ENCODE data around the gene DCC. TPM values are rescaled to one million over a fixed set of nuclear protein-coding genes. Genes with fewer than 3 reads are reported as not detected.

The DCC gene
- total RNA-seq, 4 donors from 2014 or later = 0.13 TPM; not detected in 3

DNA sequence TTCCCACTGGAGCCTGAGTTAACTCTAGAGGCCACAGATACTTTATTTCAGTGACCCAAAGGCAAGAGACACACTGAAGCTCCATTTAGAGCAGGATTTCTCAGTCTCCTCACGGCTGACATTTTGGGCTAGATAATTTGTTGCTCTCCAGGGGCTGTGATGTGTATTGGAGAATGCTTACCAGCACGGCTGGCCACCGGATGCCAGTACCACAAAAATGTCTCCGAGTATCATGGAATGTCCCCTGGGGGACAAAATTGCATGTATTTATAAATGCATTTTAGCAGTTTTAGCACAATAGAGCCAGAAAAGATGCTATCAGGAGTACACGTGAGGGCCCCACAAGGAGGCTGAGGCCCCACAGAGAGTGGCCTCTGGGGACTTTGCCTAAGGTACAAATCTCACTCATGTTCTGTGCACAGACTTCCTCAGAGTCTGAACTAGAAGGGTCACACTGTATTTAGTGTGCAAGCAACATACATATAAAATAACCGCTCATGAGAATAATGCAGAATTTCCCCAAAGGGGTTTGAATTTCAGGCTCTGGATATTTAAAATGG, 20.5 kb upstream of the DCC start:
- no peak overlapping the region for H3K4me3 ChIP-seq (ENCODE audit: low read depth, poor library complexity, severe bottlenecking)
- intact Hi-C loops (cut with DNase I; ENCODE audit: low total_unique reads) = no loop called here
- WGBS, 2 donors = 47 to 48% methylated on average over 6 of the region's 6 CpGs
- no peak for TF ChIP-seq POLR2A (IDR thresholded peaks at IDR 0.05)
- no peak for DNase-seq (ENCODE audit: low spot score in 2 of 2)

DNA sequence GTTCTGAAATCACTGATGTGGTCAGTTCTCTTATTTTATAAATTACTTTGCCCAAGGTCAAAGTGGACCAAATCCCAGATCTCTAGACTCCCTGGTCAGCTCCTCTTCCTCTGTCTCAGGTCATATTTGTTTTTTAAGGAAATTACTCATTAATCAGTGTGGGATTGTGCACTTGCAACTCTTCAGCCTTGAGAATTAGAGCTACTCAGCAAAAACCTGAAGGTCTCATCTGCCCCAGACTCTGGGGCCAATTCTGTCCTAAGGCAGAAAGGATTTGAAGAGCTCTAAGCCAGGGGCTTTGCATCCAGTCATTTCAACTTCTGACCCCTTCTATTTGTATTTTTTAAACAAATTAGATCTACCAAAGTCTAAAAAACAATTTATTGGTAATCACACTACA, 17.7 kb upstream of the DCC start:
- DNase-seq (ENCODE audit: low spot score in 2 of 2) = no peak
- TF ChIP-seq POLR2A (IDR thresholded peaks at IDR 0.05) = no peak
- TF ChIP-seq, protein P1, sequence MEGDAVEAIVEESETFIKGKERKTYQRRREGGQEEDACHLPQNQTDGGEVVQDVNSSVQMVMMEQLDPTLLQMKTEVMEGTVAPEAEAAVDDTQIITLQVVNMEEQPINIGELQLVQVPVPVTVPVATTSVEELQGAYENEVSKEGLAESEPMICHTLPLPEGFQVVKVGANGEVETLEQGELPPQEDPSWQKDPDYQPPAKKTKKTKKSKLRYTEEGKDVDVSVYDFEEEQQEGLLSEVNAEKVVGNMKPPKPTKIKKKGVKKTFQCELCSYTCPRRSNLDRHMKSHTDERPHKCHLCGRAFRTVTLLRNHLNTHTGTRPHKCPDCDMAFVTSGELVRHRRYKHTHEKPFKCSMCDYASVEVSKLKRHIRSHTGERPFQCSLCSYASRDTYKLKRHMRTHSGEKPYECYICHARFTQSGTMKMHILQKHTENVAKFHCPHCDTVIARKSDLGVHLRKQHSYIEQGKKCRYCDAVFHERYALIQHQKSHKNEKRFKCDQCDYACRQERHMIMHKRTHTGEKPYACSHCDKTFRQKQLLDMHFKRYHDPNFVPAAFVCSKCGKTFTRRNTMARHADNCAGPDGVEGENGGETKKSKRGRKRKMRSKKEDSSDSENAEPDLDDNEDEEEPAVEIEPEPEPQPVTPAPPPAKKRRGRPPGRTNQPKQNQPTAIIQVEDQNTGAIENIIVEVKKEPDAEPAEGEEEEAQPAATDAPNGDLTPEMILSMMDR (IDR thresholded peaks at IDR 0.05) = no peak
- no peak overlapping the region for H3K4me3 ChIP-seq (ENCODE audit: low read depth, poor library complexity, severe bottlenecking)
- intact Hi-C loops (cut with DNase I; ENCODE audit: low total_unique reads) = no loop called here

DNA sequence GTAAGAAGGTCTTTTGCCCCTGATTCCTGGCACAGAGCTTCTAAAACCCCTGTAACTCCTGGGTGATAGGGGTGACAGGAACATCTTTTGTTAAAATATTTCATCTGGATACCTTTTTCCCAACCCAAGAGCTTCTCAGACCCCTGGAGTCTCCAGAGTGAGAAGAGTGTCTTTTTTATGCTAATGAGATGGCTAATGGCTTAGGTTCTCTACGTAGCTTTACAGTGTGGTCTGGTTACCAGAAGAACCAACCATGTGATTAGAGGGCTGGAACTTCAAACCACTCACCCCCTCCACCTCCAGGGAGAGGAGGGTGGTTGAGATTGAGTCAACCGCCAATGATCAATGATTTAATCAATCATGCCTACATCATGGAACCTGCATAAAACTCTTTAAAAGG, 16.2 kb upstream of the DCC start:
- no peak overlapping the region for H3K4me3 ChIP-seq (ENCODE audit: low read depth, poor library complexity, severe bottlenecking)
- DNase-seq (ENCODE audit: low spot score in 2 of 2) = no peak
- intact Hi-C loops (cut with DNase I; ENCODE audit: low total_unique reads) = no loop called here
- TF ChIP-seq POLR2A (IDR thresholded peaks at IDR 0.05) = no peak
- TF ChIP-seq, protein P1 (IDR thresholded peaks at IDR 0.05) = no peak
- WGBS, 2 donors = 29 to 48% methylated on average over 2 of the region's 2 CpGs

DNA sequence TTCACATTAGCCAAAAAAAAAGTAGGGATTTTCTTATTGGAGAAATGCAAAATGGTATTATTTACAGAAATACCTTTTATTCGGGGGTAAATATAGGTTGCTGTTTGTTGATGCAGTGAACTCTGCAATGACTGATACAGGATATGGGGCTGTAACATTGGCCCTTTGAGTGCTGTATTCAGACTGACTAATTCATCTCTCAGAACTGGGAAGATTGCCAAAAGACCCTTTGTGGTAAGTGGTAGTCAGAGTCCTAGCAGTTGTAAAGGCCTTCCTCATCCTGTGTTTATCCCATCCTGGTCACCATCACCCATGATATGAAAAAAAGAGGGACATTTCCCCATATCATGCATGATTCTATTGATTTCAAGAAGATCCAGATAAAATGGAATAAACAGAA, 14.0 kb upstream of the DCC start:
- intact Hi-C loops (cut with DNase I; ENCODE audit: low total_unique reads) = no loop called here
- WGBS, 2 donors = 81 to 91% methylated on average over 1 of the region's 1 CpG
- H3K4me3 ChIP-seq (ENCODE audit: low read depth, poor library complexity, severe bottlenecking) = no peak overlapping the region
- TF ChIP-seq, protein P1 (IDR thresholded peaks at IDR 0.05) = no peak
- TF ChIP-seq POLR2A (IDR thresholded peaks at IDR 0.05) = no peak
- DNase-seq (ENCODE audit: low spot score in 2 of 2) = no peak

DNA sequence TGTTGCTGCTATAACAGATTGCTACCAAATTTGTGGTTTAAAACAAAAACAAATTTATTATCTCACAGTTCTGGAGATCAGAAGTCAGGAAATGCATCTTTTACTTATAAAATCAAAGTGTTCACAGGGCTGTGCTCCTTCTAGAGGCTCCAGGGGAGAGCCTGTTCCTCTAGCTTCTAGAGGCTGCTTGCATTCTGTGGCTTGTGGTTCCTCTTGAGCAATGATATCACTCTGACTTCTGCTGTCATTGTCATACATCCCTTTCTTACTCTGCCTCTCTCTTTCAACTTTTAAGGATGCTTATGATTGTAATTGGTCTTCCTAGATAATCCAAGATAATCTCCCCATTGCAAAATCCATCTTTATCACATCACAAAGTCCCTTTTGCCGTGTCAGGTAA, 6.1 kb upstream of the DCC start:
- DNase-seq (ENCODE audit: low spot score in 2 of 2) = no peak
- no peak for TF ChIP-seq POLR2A (IDR thresholded peaks at IDR 0.05)
- TF ChIP-seq, protein P1 (IDR thresholded peaks at IDR 0.05) = no peak
- intact Hi-C loops (cut with DNase I; ENCODE audit: low total_unique reads) = no loop called here
- 62 to 82% methylated on average over 1 of the region's 1 CpG for WGBS, 2 donors
- no peak overlapping the region for H3K4me3 ChIP-seq (ENCODE audit: low read depth, poor library complexity, severe bottlenecking)

DNA sequence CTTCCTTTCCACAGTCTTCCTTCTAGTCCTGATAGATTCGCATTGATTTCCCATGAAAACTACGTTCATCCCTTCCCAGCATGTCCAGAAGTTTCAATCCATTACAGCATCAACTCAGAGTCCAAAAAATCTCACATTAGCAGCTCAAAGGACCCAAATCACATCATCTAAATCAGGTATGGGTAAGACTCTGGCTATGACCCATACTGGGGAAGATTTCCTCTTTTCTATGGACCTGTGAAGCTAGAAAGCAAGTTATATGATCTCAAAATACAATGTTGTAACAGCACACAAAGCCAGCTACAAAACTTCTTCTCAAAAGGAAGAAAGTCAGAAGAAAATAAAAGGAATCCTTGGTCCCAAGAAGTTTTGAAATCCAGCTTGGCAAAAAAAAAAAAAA, 5.7 kb upstream of the DCC start:
- H3K4me3 ChIP-seq (ENCODE audit: low read depth, poor library complexity, severe bottlenecking) = no peak overlapping the region
- no peak for DNase-seq (ENCODE audit: low spot score in 2 of 2)
- no peak for TF ChIP-seq POLR2A (IDR thresholded peaks at IDR 0.05)
- TF ChIP-seq, protein P1 (IDR thresholded peaks at IDR 0.05) = no peak
- intact Hi-C loops (cut with DNase I; ENCODE audit: low total_unique reads) = no loop called here
- whole genome bisulfite sequencing, 2 donors = 77 to 82% methylated on average over 2 of the region's 2 CpGs
